HCT116 (cell line): ENCODE data around the gene COL15A1. TPM values are rescaled to one million over a fixed set of nuclear protein-coding genes. Genes with fewer than 3 reads are reported as not detected.

Experiments
- ATAC-seq: fragments of 200-7000 bp; cut with Tn5 transposase; 2 replicates; pipeline ENCODE4 v1.9.1; 2020; ENCODE audit warnings: mild to moderate bottlenecking, moderate library complexity
- BruUV-seq: library from RNA; stranded (reverse); fragments of 400-500 nt; replicated peaks from 2 replicates; lab custom pipeline; 2021; lab: Mats Ljungman, UMichigan
- CTCF ChIA-PET: fragments of 300-600 bp; sonication (Branson Sonifier 250); formaldehyde crosslinking; loops from one replicate; lab custom pipeline; 2021; ENCODE audit warnings: antibody characterized with exemption; lab: Charles Lee
- POLR2A ChIA-PET: fragments of 300-600, 350-600 bp; sonication (Branson Sonifier 250); formaldehyde crosslinking; loops from one replicate; lab custom pipeline; 2021; ENCODE audit warnings: antibody characterized with exemption; lab: Charles Lee
- RAD21 ChIA-PET, 2 experiments: fragments of 300-600 bp; sonication (Branson Sonifier 250); formaldehyde crosslinking; loops; one replicate each; lab custom pipeline; 2023; ENCODE audit warnings: low total read pairs in 2 of 2; ENCODE audit not compliant: uncharacterized antibody in 2 of 2, unreplicated experiment in 2 of 2, low non-redundant PET in 1 of 2; lab: Charles Lee
- DNase-seq: peaks from one replicate; pipeline ENCODE4 v3.0.0-alpha.2; 2010; ENCODE audit warnings: low read depth, low spot score
- H2AFZ ChIP-seq: fragments of 200-600 bp; shearing (Covaris generic), sonication (generic); 2 replicates; pipeline ENCODE4 v1.6.1; 2017; ENCODE audit warnings: low read depth, mixed run types, mixed read lengths, antibody characterized with exemption, low read length; ENCODE audit not compliant: poor library complexity, severe bottlenecking
- H3K27ac ChIP-seq: 2 replicates; pipeline ENCODE4 v1.5.1; 2012; ENCODE audit warnings: low read depth, low read length
- H3K27me3 ChIP-seq: fragments of 200-600 bp; sonication (generic); 2 replicates; pipeline ENCODE4 v1.6.1; 2016; ENCODE audit warnings: mixed run types, low read length, mixed read lengths; ENCODE audit not compliant: insufficient read depth
- H3K36me3 ChIP-seq, 2 experiments: fragments of 200-500 bp in 1 of 2; fragments of 200-600 bp in 1 of 2; sonication (Bioruptor generic) in 1 of 2; sonication (generic) in 1 of 2; 2 replicates each; pipeline versions ENCODE4 v1.5.1 to v1.6.1; 2014 to 2016; ENCODE audit warnings: low read length in 2 of 2, inconsistent platforms in 1 of 2, mixed read lengths in 1 of 2, mixed run types in 1 of 2; ENCODE audit not compliant: insufficient read depth in 2 of 2, control insufficient read depth in 1 of 2
- H3K4me1 ChIP-seq, 2 experiments: fragments of 200-600 bp in 1 of 2; sonication (generic) in 1 of 2; 2 replicates each; pipeline versions ENCODE4 v1.5.1 to v1.6.1; 2012 to 2017; ENCODE audit warnings: low read length in 2 of 2, inconsistent platforms in 1 of 2, mild to moderate bottlenecking in 1 of 2, mixed read lengths in 1 of 2, mixed run types in 1 of 2, moderate library complexity in 1 of 2; ENCODE audit not compliant: insufficient read depth in 2 of 2, control insufficient read depth in 1 of 2
- H3K4me2 ChIP-seq: fragments of 200-600 bp; sonication (generic); 2 replicates; pipeline ENCODE4 v1.6.1; 2017; ENCODE audit warnings: mixed run types, low read length, mixed read lengths
- H3K4me3 ChIP-seq, 2 experiments: fragments of 200-600 bp in 1 of 2; sonication (generic) in 1 of 2; replicated peaks in 1 of 2; 2 replicates each; pipeline ENCODE4 v1.5.1; 2011 to 2016; ENCODE audit warnings: low read length in 2 of 2, control low read depth in 1 of 2, low read depth in 1 of 2, mild to moderate bottlenecking in 1 of 2, mixed read lengths in 1 of 2, mixed run types in 1 of 2
- H3K79me2 ChIP-seq: fragments of 200-600 bp; sonication (generic); 2 replicates; pipeline ENCODE4 v1.6.1; 2017; ENCODE audit warnings: mild to moderate bottlenecking, mixed run types, low read length, moderate library complexity, mixed read lengths; ENCODE audit not compliant: insufficient read depth
- H3K9ac ChIP-seq: fragments of 200-600 bp; sonication (generic); 2 replicates; pipeline ENCODE4 v1.6.1; 2016; ENCODE audit warnings: low read length, mixed read lengths
- H3K9me2 ChIP-seq: fragments of 200-600 bp; sonication (generic), shearing (Covaris generic); 2 replicates; pipeline ENCODE4 v1.6.1; 2017; ENCODE audit warnings: mixed run types, mild to moderate bottlenecking, moderate library complexity; ENCODE audit not compliant: insufficient read depth
- H3K9me3 ChIP-seq, 2 experiments: fragments of 200-500 bp in 1 of 2; fragments of 200-600 bp in 1 of 2; sonication (Bioruptor generic) in 1 of 2; sonication (generic) in 1 of 2; 2 replicates each; pipeline ENCODE4 v1.6.1; 2014 to 2017; ENCODE audit warnings: low read length in 2 of 2, mixed read lengths in 2 of 2, inconsistent platforms in 1 of 2, low read depth in 1 of 2, mild to moderate bottlenecking in 1 of 2, mixed run types in 1 of 2, moderate library complexity in 1 of 2; ENCODE audit not compliant: control insufficient read depth in 1 of 2, insufficient read depth in 1 of 2
- H4K20me1 ChIP-seq: fragments of 200-600 bp; sonication (generic), shearing (Covaris generic); 2 replicates; pipeline ENCODE4 v1.6.1; 2017; ENCODE audit warnings: mixed run types, mild to moderate bottlenecking, moderate library complexity; ENCODE audit not compliant: insufficient read depth
- CEBPB ChIP-seq: IDR thresholded peaks from 2 replicates; pipeline ENCODE4 v1.6.1; 2012; ENCODE audit warnings: low read depth
- ELF1 ChIP-seq: IDR thresholded peaks from 2 replicates; pipeline ENCODE4 v1.6.1; 2012; ENCODE audit warnings: low read depth, borderline replicate concordance
- EZH2 ChIP-seq: fragments of 200-600 bp; sonication (generic); IDR thresholded peaks from 2 replicates; pipeline ENCODE4 v1.6.1; 2017; ENCODE audit warnings: antibody characterized with exemption, mixed run types
- EZH2phosphoT487 ChIP-seq: fragments of 200-600 bp; IDR thresholded peaks from 2 replicates; pipeline ENCODE4 v1.6.1; 2018; ENCODE audit warnings: antibody characterized with exemption, borderline replicate concordance
- JUND ChIP-seq: IDR thresholded peaks from 2 replicates; pipeline ENCODE4 v1.6.1; 2012
- POLR2A ChIP-seq: IDR thresholded peaks from 2 replicates; pipeline ENCODE4 v1.7.0; 2011; ENCODE audit warnings: borderline replicate concordance; ENCODE audit not compliant: insufficient read depth, insufficient read length; ENCODE audit errors: extremely low read depth
- POLR2AphosphoS5 ChIP-seq: IDR thresholded peaks from 2 replicates; pipeline ENCODE4 v1.6.1; 2011; ENCODE audit warnings: mild to moderate bottlenecking, low read depth, low read length, moderate library complexity
- RAD21 ChIP-seq: IDR thresholded peaks from 2 replicates; pipeline ENCODE4 v1.6.1; 2012; ENCODE audit warnings: low read depth, mild to moderate bottlenecking
- SP1 ChIP-seq: IDR thresholded peaks from 2 replicates; pipeline ENCODE4 v1.6.1; 2012; ENCODE audit warnings: low read depth
- SRF ChIP-seq: IDR thresholded peaks from 2 replicates; pipeline ENCODE4 v1.6.1; 2012; ENCODE audit warnings: low read depth
- ZFX ChIP-seq: fragments of 450-650 bp; IDR thresholded peaks from 2 replicates; pipeline ENCODE4 v1.6.1; 2017
- ZNF274 ChIP-seq: fragments of 200-500 bp; sonication (Bioruptor generic); IDR thresholded peaks from 2 replicates; pipeline ENCODE4 v1.6.1; 2014; ENCODE audit warnings: mild to moderate bottlenecking, low read depth, low read length, inconsistent platforms
- intact Hi-C: fragments of 100-400 bp; cut with micrococcal nuclease; formaldehyde crosslinking; loops from 2 replicates; pipeline ENCODE4 v1.10.0; 2022
- total RNA-seq: library from RNA; stranded (reverse); gene quantifications from one replicate; pipeline ENCODE4 v1.2.1, GENCODE V29; 2021; ENCODE audit not compliant: unreplicated experiment
- TF ChIP-seq, protein P1 (sequence below): IDR thresholded peaks from 2 replicates; pipeline ENCODE4 v1.6.1; 2012

Gene COL15A1
- total RNA-seq, 1 experiment from 2014 or later = 0.15 TPM

DNA sequence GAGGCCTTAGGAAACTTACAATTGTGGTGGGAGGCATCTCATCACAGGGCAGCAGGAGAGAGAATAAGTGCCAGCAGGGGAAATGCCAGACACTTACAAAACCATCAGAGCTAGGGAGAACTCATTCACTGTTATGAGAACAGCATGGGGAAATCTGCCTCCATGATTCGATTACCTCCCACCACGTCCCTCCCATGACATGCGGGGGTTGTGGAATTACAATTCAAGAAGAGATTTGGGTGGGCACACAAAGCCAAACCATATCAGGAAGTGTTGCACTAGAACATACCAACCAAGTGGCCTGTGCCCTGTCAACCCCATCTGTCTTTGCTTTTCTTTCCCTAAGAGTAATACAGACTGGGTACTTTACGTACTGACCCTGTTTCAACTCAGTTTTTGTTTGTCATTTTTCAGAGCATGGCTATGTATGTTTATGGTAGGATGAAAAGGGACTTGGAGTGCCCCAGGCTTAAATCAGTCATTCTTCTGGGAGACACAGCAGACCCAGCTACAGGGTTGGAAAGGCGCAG, 102.9 kb downstream of the COL15A1 start:
- peaks cover 0 to 7% of the 10 kb centered on the region in 2 experiments; a peak in 1 of 4 replicates for H3K9me3 ChIP-seq
- no peak for ATAC-seq
- RAD21 ChIA-PET = no interaction called here
- H3K36me3 ChIP-seq = no peaks in the 10 kb centered on the region
- no peak overlapping the region for H3K9ac ChIP-seq
- H3K4me3 ChIP-seq = no peak overlapping the region
- TF ChIP-seq JUND (no peak), ZFX (no peak), POLR2A (no peak)
- TF ChIP-seq, all 23 proteins: peak for 0
- no peaks in the 10 kb centered on the region for H3K27me3 ChIP-seq
- no TSS peak for BruUV-seq
- intact Hi-C loops = no loop called here
- POLR2A ChIA-PET = no interaction called here
- H3K4me1 ChIP-seq = no peaks in the 10 kb centered on the region
- no peaks in the 10 kb centered on the region for H4K20me1 ChIP-seq
- no peak overlapping the region for H2AFZ ChIP-seq
- H3K4me2 ChIP-seq = no peak overlapping the region
- no peaks in the 10 kb centered on the region for H3K9me2 ChIP-seq
- CTCF ChIA-PET = no interaction called here
- no peaks in the 10 kb centered on the region for H3K79me2 ChIP-seq
- DNase-seq = no peak
- H3K27ac ChIP-seq = no peak overlapping the region

DNA sequence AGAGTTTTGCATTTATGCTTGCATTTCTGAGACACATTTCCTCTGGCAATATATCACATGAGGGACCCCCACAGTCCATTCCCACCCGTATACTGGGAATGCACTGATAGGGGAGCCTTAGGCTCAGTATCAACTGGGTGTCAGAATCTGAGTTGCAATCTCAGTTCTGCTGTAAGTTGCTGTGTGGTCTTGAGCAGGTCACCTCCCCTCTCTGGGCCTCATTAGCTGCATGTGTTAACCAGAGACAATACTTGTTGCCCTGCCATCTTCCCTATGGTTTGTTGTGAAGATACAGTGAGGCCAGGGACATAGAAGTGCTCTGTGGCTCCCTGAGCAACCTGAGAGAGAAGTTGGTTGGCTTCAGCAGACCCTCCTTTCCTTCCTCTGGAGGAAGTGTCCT, 105.5 kb downstream of the COL15A1 start:
- ChIA-PET CTCF (no interaction called here), RAD21 (no interaction called here), POLR2A (no interaction called here)
- no peak overlapping the region for H3K4me3 ChIP-seq
- no peaks in the 10 kb centered on the region for H3K4me1 ChIP-seq
- H3K27ac ChIP-seq = no peak overlapping the region
- H3K9ac ChIP-seq = no peak overlapping the region
- H3K79me2 ChIP-seq = no peaks in the 10 kb centered on the region
- BruUV-seq = no TSS peak
- H3K36me3 ChIP-seq = no peaks in the 10 kb centered on the region
- TF ChIP-seq POLR2AphosphoS5 = no peak
- no peak for TF ChIP-seq RAD21
- no peak for TF ChIP-seq EZH2phosphoT487
- TF ChIP-seq POLR2A = no peak
- no peak for TF ChIP-seq ELF1
- TF ChIP-seq ZNF274 = no peak
- no peak for TF ChIP-seq SRF
- TF ChIP-seq, protein P1, sequence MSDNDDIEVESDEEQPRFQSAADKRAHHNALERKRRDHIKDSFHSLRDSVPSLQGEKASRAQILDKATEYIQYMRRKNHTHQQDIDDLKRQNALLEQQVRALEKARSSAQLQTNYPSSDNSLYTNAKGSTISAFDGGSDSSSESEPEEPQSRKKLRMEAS = no peak
- TF ChIP-seq SP1 = no peak
- no peak for TF ChIP-seq EZH2
- no peak for TF ChIP-seq CEBPB
- peaks cover 0 to 7% of the 10 kb centered on the region in 2 experiments; a peak in 1 of 4 replicates for H3K9me3 ChIP-seq
- intact Hi-C loops = no loop called here
- H3K27me3 ChIP-seq = no peaks in the 10 kb centered on the region
- no peak overlapping the region for H2AFZ ChIP-seq
- H4K20me1 ChIP-seq = no peaks in the 10 kb centered on the region
- ATAC-seq (no peak), DNase-seq (no peak)
- H3K4me2 ChIP-seq = no peak overlapping the region
- H3K9me2 ChIP-seq = no peaks in the 10 kb centered on the region
